ENCODE measurements around the gene ZBTB20.
A peak's percentile ranks its signal among the peaks of the same experiment; 100 is the strongest.

DNA sequence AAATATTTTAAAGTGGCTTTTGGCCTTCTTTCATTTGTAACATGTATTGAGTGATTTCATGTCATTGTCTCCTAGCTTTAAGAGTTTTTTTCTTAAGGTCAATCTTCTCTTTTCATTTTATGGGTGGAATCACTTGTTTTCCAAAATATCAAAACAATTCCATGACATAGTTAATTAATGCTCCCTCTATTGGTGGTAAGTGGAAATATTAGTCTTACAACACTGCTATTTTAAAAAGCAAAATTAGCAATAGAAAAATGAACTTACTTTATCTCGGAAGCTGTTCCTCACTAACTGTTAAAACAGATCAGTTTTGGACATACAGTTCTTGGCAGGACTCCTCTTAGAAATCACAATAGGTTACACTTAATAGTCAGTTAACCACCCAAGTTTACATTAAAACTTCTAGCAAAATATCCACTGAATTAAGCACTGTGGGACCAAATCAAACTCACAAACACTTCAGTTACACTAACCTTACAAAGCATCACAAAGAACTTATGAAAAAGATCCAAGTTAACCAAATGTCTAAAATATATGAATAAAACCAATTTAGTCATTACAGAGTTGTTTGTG lies 810.9 kb downstream of the ZBTB20 start:
- TF ChIP-seq, protein P1, sequence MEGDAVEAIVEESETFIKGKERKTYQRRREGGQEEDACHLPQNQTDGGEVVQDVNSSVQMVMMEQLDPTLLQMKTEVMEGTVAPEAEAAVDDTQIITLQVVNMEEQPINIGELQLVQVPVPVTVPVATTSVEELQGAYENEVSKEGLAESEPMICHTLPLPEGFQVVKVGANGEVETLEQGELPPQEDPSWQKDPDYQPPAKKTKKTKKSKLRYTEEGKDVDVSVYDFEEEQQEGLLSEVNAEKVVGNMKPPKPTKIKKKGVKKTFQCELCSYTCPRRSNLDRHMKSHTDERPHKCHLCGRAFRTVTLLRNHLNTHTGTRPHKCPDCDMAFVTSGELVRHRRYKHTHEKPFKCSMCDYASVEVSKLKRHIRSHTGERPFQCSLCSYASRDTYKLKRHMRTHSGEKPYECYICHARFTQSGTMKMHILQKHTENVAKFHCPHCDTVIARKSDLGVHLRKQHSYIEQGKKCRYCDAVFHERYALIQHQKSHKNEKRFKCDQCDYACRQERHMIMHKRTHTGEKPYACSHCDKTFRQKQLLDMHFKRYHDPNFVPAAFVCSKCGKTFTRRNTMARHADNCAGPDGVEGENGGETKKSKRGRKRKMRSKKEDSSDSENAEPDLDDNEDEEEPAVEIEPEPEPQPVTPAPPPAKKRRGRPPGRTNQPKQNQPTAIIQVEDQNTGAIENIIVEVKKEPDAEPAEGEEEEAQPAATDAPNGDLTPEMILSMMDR (conservative IDR thresholded peaks at IDR 0.05; ENCODE audit: low read depth, low read length): peak; percentile 69
- TF ChIP-seq EZH2 (IDR thresholded peaks at IDR 0.05; ENCODE audit: low read length, unreplicated experiment): no peak
- TF ChIP-seq EZH2phosphoT487 (IDR thresholded peaks at IDR 0.05; ENCODE audit: borderline replicate concordance, low read length): no peak

Data from PC-3 (cell line).